WERI-Rb-1 (cell line): ENCODE data around the gene ZSCAN30.

Experiments used
- DNase-seq: peaks from one replicate; pipeline ENCODE4 v3.0.0-alpha.2; 2020
- H3K27ac ChIP-seq: fragments of 250-450 bp; sonication (Bioruptor Pico); 2 replicates; pipeline ENCODE4 v1.5.1; 2020; ENCODE audit warnings: mild to moderate bottlenecking, moderate library complexity
- H3K27me3 ChIP-seq: fragments of 250-450 bp; sonication (Bioruptor Pico); 2 replicates; pipeline ENCODE4 v1.5.1; 2021; ENCODE audit warnings: mild to moderate bottlenecking, low read depth, moderate library complexity; ENCODE audit not compliant: insufficient read depth, severe bottlenecking
- H3K36me3 ChIP-seq: fragments of 250-450 bp; sonication (Bioruptor Pico); 2 replicates; pipeline ENCODE4 v1.5.1; 2020; ENCODE audit warnings: mild to moderate bottlenecking, moderate library complexity
- H3K4me3 ChIP-seq: 2 replicates; pipeline ENCODE4 v1.5.1; 2011; ENCODE audit warnings: low read depth, mild to moderate bottlenecking, control low read depth, low read length
- H3K9me3 ChIP-seq: fragments of 250-450 bp; sonication (Bioruptor Pico); 2 replicates; pipeline ENCODE4 v1.5.1; 2021; ENCODE audit warnings: mild to moderate bottlenecking, moderate library complexity; ENCODE audit not compliant: severe bottlenecking
- TF ChIP-seq, protein P1 (sequence below): IDR thresholded peaks from 2 replicates; pipeline ENCODE4 v1.5.1; 2011; ENCODE audit warnings: low read depth, mild to moderate bottlenecking, control low read depth, inconsistent platforms, low read length

ZSCAN30 gene

DNA sequence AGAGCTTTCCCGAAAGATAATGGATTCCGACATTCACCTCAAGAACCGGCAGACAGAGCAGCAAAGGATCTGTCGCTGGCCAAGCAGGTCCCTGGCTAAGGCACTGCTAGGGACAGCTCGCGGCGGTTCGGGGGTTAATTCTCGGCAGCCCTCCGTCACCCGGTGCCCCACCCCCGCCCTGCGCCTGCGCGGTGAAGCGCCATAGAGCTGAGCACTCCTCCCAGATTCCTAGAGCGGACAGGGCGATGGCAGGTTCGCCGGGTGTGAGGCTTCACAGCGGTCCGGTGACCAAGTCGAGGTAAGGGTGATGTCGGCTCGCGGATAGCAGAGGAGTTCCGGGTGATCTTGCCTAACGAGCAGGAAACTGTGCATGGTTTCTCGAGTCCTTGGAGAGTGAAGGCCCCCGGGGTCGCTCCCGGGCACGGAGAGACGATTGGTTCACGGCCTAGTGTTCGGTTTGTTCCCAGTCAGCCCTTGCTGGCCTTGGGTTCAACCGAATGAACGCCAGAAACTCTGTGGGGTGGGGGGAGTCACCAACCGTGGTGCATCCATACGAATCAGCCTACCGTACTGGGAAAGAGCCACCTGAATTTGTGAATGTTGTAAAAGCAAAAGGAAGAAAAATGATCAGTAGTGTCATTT lies at the start of gene ZSCAN30:
TSS of gene ZSCAN30 (minus strand) at position 136 of the 642 bp plus-strand sequence. CDS start 25,877 bp downstream, outside the sequence.
- H3K36me3 ChIP-seq: peaks cover 14% of the 10 kb centered on the region
- TF ChIP-seq, protein P1, sequence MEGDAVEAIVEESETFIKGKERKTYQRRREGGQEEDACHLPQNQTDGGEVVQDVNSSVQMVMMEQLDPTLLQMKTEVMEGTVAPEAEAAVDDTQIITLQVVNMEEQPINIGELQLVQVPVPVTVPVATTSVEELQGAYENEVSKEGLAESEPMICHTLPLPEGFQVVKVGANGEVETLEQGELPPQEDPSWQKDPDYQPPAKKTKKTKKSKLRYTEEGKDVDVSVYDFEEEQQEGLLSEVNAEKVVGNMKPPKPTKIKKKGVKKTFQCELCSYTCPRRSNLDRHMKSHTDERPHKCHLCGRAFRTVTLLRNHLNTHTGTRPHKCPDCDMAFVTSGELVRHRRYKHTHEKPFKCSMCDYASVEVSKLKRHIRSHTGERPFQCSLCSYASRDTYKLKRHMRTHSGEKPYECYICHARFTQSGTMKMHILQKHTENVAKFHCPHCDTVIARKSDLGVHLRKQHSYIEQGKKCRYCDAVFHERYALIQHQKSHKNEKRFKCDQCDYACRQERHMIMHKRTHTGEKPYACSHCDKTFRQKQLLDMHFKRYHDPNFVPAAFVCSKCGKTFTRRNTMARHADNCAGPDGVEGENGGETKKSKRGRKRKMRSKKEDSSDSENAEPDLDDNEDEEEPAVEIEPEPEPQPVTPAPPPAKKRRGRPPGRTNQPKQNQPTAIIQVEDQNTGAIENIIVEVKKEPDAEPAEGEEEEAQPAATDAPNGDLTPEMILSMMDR: no peak
- H3K27ac ChIP-seq: peak within 1 kb of the TSS; percentile 83
- peak within 1 kb of the TSS; percentile 93 for H3K4me3 ChIP-seq
- H3K9me3 ChIP-seq: no peaks in the 10 kb centered on the region
- peak; percentile 97 for DNase-seq
- no peaks in the 10 kb centered on the region for H3K27me3 ChIP-seq

DNA sequence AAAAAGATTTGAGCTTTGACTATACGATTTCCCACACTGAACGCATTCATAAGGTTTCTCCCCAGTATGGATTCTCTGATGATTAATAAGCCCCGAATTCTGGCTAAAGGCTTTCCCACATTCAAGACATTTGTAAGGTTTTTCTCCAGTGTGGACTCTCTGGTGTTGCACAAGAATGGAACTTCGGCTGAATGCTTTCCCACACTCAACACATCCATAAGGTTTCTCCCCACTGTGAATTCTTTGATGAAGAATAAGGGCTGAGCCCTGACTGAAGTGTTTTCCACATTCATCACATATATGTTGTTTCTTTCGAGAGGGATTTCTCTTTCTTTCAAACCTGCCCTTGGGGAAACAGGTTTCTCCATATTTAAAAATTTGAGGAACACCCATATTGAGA lies 47.3 kb upstream of the ZSCAN30 start:
- Histone ChIP-seq H3K27me3 (no peaks in the 10 kb centered on the region), H3K27ac (no peak overlapping the region), H3K9me3 (no peaks in the 10 kb centered on the region), H3K4me3 (no peak overlapping the region), H3K36me3 (peaks cover 92% of the 10 kb centered on the region)
- TF ChIP-seq, protein P1: no peak
- DNase-seq: no peak

DNA sequence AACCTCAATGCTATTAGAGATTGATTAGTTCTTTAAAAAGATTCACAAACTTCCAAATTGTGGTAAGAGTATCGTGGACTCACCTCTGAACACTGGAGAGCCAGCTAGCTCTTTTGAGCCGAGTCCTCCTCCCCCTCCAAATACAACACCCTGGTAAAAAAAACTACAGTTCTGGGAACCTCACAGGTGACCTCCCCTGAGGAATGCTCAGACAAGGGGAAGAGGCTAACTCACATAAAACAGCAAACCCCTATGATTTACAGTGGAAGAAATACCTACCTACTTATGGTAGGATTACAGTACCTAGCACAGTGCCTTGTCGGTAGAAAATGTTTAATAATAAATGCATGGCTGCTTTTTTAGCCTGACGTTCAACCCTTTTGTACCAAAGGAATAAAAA lies 45.8 kb upstream of the ZSCAN30 start:
- DNase-seq: no peak
- H3K27me3 ChIP-seq: no peaks in the 10 kb centered on the region
- peaks cover 89% of the 10 kb centered on the region for H3K36me3 ChIP-seq

DNA sequence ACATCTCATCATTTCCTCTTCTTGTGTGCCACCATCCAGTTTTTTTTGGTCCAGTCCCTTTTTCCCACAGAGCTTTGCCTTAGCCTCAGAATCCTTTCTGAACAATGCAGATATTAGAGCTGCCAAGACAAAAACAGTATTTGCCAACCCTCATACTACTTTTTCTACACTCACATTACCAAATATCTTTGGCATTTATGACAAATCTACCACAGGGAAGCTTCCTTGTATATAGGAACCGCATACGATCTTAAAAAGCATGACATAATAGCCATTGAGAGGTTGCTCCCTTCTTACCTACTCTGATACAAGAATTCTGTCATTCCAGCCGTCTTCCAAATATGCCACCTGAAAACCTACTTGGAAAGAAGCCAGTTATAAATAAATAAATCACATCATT lies 44.8 kb upstream of the ZSCAN30 start:
- TF ChIP-seq, protein P1: no peak
- Histone ChIP-seq H3K27ac (no peak overlapping the region), H3K36me3 (peaks cover 81% of the 10 kb centered on the region), H3K4me3 (no peak overlapping the region), H3K27me3 (no peaks in the 10 kb centered on the region), H3K9me3 (no peaks in the 10 kb centered on the region)
- DNase-seq: no peak

More for the DNA sequence above, 45.8 kb upstream of the ZSCAN30 start:
- H3K4me3 ChIP-seq: no peak overlapping the region
- TF ChIP-seq, protein P1: no peak
- no peaks in the 10 kb centered on the region for H3K9me3 ChIP-seq
- H3K27ac ChIP-seq: no peak overlapping the region

DNA sequence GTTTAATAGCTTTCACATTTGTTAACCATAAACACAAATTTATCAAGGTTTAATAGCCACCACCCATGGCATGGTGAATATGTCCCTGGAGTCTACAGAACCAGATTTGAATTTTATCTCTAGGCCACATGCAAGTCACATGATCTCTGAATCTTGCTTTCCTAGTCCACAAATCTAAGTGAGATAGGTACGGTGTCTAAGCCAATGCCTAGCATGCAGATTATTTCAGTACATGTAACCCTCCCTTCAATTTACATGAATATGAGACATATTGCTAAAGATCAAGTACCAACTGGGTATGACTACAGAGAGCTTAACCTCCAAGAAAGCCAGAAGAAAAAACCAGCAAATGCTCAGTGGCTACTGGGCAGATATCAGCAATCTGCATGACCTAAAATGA lies 44.2 kb upstream of the ZSCAN30 start:
- Histone ChIP-seq H3K4me3 (no peak overlapping the region), H3K36me3 (peaks cover 75% of the 10 kb centered on the region), H3K27ac (no peak overlapping the region), H3K27me3 (no peaks in the 10 kb centered on the region), H3K9me3 (no peaks in the 10 kb centered on the region)
- TF ChIP-seq, protein P1: no peak
- no peak for DNase-seq
